DOHH2 (cell line): Measurements from ENCODE around the gene CP.

Experiments used
- CTCF ChIP-seq: fragments of 200-600 bp; sonication (generic); IDR thresholded peaks from one replicate; pipeline ENCODE4 v1.5.1; 2014; ENCODE audit warnings: antibody characterized with exemption, mild to moderate bottlenecking, low read depth, low read length; ENCODE audit not compliant: poor library complexity, severe bottlenecking
- EZH2phosphoT487 ChIP-seq: fragments of 200-600 bp; sonication (generic); IDR thresholded peaks from 2 replicates; pipeline ENCODE4 v1.6.1; 2017; ENCODE audit warnings: borderline replicate concordance, mild to moderate bottlenecking, antibody characterized with exemption, low read length, moderate library complexity, mixed read lengths

- TF ChIP-seq CTCF (no peak), EZH2phosphoT487 (no peak)
These were observed 6.9 kb downstream of the CP start for GRCh38 chr3:149214702-149215101.
